GM12873 (cell line): ENCODE results near the gene CRYBA4.

Experiments
- TF ChIP-seq, protein P1 (sequence below): IDR thresholded peaks from 2 replicates; pipeline ENCODE4 v1.5.1; 2012; ENCODE audit warnings: low read depth, mild to moderate bottlenecking, moderate library complexity, low read length, control low read depth; ENCODE audit not compliant: insufficient read depth; ENCODE audit errors: missing control alignments

CRYBA4 gene

DNA sequence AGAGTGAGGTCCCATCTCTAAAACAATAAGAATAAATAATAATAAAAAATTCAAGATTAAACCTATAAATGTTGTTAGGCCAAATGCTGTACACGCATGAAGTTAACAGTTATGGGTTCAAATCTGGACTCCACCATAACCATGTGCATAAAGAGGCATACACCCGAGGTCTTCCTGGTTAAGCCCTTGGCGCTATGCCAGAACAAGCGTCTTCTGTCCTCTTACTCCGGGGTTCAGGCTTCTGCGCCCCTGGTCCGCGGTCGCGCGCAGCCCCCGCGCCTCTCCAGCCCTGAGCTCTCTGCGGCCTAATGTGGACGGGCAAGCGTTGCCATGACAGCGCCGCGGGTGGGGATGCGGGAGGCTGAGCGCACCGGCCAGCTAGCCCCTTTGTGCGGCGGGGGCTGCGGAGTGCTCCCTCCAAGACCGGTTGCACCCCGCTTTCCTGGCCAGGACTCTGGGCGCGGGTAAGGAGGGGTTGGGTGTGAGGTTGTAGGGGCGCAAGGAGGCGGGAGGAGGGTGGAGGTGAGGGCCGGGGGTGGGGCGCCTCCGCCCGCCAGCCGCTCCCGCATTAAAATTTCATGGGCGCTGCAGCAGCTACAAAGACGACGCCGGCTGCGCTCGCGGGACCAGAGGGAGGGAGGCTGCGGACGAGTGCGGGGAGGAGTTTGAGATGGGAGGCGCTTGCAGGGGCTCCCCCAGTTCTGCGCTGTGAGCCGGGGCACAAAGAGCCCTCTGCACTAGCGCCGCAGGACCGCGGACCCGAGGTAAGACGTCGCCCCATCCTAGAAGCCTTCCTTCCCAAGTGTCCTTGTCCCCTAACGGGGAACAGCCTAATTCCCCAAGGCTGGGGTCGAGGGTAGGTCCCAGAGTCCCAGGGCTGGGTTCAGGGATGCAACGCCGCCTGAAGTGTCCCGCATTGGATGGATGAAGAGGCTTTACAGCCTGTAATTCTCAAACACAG, 35.4 kb downstream of the CRYBA4 start, which contains the start of gene MIAT:
MIAT (plus strand) TSS at position 698 of the 961 bp plus-strand sequence.
- TF ChIP-seq, protein P1, sequence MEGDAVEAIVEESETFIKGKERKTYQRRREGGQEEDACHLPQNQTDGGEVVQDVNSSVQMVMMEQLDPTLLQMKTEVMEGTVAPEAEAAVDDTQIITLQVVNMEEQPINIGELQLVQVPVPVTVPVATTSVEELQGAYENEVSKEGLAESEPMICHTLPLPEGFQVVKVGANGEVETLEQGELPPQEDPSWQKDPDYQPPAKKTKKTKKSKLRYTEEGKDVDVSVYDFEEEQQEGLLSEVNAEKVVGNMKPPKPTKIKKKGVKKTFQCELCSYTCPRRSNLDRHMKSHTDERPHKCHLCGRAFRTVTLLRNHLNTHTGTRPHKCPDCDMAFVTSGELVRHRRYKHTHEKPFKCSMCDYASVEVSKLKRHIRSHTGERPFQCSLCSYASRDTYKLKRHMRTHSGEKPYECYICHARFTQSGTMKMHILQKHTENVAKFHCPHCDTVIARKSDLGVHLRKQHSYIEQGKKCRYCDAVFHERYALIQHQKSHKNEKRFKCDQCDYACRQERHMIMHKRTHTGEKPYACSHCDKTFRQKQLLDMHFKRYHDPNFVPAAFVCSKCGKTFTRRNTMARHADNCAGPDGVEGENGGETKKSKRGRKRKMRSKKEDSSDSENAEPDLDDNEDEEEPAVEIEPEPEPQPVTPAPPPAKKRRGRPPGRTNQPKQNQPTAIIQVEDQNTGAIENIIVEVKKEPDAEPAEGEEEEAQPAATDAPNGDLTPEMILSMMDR = no peak

DNA sequence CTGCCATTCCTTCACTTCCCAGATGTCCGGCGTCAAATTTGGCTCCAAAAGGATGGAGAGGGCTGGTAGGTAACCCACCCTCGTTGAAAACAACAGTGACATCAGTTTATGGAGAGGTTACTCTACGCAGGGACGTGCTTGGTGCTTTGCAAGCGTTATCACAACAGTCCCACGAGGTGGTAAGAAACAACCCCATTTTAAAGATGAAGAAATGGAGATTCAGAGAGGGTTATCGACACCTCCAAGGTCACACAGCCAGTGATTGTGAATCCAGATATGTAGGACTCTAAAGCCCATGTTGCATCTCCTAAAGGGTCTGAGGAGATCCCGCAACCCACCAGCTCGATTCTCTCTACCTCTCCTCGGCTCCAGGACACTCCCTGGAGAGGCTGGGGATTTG, 36.4 kb downstream of the CRYBA4 start:
- TF ChIP-seq, protein P1 = no peak

DNA sequence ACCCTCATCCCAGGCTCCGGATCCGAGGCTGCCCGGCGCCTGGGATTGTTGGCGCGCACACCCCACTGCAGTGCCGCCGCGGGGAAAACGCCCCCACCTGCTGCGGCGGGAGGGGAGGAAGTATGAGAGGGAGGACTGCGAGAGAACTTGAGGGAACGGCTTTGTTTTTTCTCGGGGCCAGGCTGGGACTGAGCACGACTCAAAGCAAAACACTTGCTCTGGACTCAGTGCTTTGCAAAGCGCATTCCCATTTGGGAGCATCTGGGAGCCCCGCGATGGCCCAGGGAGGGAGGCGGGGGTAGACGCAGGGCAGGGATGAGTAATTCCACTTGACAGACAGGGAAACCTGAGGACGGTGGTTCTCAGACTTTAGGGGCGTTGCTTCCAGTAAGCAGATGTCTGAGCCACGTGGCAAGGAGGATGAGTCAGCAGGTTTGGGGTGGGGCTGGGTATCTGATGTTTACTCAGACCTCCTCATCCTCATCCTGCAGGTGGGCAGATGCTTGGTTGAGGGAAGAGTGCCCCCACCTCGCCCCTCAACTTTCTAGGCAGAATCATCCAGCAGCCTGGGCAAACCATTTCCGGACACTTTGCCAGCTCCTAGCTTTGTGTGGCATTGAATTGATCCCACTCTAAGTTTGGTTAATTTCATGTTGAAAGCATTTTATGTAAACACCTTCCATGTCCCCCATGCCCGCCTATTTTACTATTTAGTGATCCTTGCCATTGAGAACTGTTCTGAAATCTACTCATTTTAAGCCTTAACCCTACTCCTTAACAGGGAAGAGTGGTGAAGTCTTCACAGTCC, 37.1 kb downstream of the CRYBA4 start:
- TF ChIP-seq, protein P1 = no peak

DNA sequence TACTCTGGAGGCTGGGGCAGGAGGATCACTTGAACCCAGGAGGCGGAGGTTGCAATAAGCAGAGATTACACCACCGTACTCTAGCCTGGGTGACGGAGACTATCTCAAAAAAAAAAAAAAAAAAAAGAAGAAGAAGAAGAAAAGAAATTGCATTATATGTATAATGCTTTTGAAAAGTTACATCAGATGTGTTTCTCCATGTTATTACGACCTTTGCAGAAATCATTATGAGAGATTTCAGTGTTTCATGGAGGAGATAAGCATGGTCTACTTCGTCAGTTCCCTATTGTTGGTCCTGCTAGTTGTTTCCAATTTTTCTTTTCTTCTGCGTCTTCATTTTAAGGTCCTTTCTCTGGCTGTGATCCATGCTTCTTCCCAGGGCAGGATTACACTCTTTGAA, 38.6 kb downstream of the CRYBA4 start:
- TF ChIP-seq, protein P1 = no peak

DNA sequence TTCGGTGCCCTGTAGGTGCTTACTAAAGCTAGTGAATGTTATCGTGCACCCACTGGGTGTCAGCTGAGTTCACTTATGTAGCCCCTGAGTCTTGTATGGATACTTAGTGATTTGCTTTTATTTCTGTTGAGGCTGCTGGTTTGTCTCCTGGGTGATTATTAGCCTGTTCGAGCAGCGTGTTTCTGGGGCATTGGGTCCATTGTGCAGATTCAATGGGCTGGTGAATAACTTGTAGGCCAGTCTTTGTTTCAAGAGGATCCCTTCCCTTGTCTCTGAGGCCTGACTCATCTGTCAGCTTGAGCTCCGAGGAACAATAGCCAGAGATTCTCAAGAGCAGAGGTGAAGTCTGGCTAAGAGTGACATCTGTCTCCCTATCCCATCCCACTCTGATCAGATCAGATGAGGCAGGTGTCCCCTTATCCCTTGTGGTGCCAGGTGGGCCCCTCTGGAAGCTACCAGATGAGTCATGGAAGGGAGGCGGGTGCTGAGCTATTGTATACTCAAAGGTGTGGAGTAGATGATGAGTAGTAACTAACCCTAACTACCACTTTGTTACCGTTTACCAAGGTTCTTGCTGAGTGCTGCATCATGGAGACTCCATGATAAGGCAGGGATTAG, 39.3 kb downstream of the CRYBA4 start:
- TF ChIP-seq, protein P1 = no peak

DNA sequence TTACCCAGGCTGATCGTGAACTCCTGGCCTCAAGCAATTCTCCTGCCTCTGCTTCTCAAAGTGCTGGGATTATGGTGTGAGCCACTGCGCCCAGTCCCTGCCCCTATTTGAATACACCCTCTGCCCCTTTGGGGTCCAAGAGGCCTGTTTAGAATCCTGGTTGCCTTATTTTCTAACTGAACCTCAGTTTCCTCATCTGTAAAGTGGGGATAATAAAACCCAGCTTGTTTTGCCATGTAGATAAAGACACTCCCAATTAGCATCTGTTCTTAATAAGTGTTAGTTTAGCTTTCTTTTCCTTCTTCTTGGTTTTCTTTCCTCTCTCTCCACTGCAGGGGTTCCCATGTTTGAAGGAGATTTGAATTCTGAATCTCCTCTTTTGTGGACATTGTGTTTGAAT, 40.4 kb downstream of the CRYBA4 start:
- TF ChIP-seq, protein P1 = no peak
